NCI-H748 treated with DMSO at 0.1 percent for 48 hours (cell line): ENCODE measurements around the gene HLCS.

Experiments used
- DNase-seq: peaks from one replicate; lab custom pipeline; 2025; lab: John Stamatoyannopoulos, UW

HLCS gene

GRCh38 chr21:36914244-36915013 is 52.0 kb downstream of the HLCS start:
- no peak for DNase-seq

DNA sequence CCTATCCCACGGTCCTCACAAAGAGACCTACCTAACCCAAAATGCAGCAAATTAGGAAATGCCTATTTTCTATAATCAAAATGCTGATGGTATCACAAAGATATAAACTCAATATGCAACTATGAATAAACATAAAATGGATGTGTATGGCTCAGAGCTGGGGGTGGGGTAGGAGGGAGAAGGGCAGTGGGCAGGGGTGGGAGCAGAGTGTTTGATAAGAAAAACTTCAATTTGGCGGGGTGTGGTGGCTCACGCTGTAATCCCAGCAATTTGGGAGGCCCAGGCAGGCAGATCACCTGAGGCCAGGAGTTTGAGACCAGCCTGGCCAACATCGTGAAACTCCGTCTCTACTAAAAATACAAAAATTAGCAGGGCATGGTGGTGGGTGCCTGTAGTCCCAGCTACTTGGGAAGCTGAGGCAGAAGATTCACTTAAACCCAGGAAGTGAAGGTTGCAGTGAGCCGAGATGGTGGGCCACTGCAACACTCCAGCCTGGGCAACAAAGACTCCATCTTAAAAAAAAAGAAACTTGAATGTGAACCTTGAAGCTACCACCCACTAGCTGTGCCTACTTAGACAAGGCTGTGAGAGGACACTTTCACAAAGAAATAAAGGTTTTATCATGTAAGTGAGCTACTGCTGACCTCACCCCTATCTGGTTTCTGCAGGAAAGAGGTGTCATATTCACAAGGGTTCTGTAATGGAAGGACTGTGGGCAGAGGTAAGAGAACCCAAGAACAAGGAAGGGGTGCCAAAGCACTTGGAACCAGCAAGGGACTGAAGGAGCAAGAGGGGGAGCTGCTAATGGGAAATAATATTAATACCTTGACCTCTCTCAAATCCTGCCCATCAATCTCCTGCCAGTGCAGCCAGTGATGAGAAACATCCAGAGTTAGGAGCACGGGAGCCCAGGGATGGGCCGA is 53.0 kb downstream of the HLCS start:
- no peak for DNase-seq

DNA sequence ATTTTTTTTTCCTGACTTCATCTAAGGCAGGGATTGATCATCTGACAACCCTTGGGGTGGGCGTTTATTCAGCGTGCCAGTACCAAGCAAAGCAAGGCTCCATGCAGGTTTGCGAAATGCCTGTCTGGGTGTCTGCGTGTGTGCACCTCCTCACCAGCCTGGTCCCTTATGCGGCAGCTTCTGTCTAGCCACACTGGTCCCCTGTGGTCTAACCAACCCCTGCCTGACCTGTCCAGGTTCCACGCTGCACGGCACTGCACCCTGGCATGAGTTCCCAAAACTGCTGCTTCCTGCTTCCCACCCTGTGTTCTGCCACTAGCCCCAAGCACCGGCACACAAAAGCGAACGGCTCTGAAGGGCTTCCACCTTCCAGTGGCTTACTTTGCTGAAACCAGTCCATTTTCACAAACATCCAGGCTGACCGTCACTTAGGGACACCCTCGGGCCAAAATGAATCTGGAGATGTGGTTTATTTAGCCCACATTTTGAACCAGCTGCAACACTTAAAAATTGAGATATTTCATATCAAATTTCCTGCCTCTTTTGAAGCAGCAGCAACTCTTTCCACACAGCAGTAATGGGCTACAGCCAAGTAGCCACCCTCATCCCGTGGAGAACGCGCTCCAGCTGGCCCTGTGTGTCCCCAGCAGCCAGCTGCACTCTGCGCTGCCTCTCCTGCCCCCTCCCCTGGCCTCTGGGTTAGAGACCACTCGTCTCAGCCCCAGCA is 55.7 kb downstream of the HLCS start:
- DNase-seq = no peak

- no peak for DNase-seq
Measured at GRCh38 chr21:36909901-36910561, 56.4 kb downstream of the HLCS start.

- DNase-seq = no peak
Measured at GRCh38 chr21:36909423-36909822, 57.0 kb downstream of the HLCS start.

DNA sequence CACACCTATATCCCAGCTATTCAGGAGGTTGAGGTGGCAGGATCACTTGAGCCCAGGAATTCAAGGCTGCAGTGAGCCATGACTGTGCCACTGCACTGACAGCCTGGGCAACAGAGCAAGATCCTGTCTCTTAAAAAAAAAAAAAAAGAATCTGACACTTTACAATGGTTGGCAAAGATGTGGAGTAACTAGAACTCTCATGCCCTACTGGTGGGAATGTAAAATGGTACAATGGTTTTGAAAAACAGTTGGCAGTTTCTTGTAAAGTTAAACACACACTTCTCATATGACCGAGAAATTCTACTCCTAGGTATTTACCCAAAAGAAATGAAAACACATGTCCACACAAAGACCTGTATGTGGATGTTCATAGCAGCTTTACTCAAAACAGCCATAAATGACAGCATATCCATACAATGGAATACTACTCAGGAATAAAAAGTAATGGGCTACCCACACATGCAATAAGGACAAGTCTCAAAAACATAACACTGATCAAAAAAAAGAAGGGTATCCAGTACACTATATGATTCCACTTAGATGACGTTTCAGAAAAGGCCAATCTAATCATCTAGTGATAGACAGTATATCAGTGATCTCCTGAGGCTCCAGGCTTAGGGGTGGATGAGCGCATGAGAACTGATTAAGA is 58.1 kb downstream of the HLCS start:
- DNase-seq = no peak

DNA sequence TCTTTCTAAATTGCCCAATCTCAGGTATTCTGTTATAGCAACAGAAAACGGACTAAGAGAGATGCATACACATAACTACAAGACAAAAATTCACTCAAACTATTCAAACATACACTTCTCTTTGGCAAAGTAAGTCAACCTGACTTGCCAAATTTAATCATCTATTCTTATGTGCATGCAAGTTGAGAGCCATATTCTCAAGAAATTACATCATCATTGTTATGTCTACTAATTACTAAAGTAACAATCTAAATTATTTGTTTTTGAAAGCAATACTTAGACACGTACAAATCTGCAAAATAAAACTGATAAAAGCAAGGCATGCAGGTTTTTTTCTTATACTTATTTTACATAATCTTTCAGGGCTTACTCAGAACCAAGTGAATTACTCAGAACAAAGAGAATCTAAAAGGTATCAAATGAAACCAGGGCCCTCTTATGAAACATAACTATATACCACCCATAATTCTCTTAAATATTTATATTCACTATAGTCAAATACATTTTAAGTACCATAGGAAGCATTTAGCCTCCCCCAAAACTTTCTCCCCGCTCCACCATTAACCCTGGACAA is 62.3 kb downstream of the HLCS start:
- DNase-seq = no peak

DNA sequence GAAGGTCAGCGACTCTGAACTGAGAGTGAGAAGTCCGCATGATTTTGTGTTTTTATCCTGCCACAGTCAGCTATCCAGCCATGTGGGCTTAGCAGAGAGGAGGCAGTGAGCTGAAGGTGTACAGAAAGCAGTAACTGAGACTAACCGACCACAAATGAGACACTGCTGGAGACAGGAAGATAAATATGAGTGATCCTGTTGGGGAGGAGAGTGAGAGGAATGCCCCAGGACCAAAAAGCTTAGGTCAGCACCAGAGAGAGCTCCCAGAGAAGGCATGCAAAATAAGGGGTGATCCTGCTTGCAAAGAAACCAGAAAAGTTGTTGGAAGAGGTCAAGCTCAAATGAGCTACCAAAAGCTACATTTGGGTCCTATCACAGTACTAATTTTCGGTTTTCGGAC is 63.7 kb downstream of the HLCS start:
- DNase-seq = no peak

DNA sequence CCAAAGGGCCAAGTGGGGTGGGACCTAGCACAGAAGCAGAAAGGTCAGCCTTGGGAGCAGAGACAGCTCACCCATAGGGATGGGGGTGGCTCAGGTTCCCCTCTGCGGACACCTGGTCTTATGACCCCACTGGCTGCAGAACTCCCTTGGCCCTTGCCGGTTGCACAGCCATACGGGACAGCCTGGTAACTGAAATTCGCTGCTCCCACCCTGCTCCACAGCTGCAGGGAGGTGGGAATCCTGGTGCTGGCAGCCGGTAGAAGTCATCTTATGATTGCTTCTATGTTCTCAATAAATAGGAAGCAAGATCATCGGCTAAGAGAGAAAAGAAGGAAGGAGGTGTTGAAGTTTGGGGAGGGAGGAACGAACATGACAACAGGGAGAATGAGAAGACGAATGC is 64.1 kb downstream of the HLCS start:
- no peak for DNase-seq

DNA sequence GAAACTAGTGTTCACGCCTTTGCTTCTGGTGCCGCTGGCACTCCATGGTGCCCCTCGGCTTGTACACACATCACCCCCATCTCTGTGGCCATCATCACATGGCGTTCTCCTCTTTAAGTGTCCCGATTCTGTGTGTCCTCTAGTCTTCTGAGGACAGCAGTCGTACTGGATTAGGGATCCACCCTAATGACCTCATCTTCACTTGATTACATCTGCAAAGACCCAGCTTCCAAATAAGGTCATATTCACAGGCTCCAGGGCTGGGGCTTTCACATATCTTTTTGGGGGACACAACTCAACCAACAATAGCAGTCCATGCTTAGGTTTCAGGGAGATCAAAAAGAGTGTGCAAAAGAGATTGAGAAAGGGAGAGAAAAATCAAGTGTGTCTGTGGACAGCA is 64.9 kb downstream of the HLCS start:
- no peak for DNase-seq

GRCh38 chr21:36893581-36893980 is 72.9 kb downstream of the HLCS start:
- no peak for DNase-seq

- no peak for DNase-seq
Measured at GRCh38 chr21:36892201-36892600, 74.3 kb downstream of the HLCS start.

GRCh38 chr21:36891692-36892091 is 74.8 kb downstream of the HLCS start:
- DNase-seq = no peak

- DNase-seq = no peak
Measured at GRCh38 chr21:36891121-36891520, 75.3 kb downstream of the HLCS start.

- DNase-seq = no peak
Measured at GRCh38 chr21:36890086-36890485, 76.4 kb downstream of the HLCS start.

DNA sequence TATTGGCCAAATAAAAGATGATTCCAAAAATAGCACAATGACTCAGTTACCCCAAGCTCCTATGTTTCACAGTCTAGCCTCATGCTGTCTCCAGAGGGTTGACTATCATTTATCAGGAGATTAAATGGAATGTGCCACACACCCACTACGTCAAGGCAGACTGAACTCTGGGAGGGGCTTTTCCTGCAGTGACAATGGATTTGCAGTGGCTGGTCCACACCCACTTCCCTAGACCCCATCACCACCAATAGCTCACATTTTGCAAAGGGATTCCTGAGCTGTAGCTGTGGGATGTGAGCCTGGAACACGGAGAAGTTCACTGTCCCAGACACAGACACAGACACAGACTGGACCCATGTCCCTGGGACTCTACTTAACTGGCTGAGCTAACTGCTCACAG is 77.1 kb downstream of the HLCS start:
- no peak for DNase-seq

- no peak for DNase-seq
Measured at GRCh38 chr21:36888466-36888865, 78.0 kb downstream of the HLCS start.

GRCh38 chr21:36887963-36888362 is 78.5 kb downstream of the HLCS start:
- no peak for DNase-seq

DNA sequence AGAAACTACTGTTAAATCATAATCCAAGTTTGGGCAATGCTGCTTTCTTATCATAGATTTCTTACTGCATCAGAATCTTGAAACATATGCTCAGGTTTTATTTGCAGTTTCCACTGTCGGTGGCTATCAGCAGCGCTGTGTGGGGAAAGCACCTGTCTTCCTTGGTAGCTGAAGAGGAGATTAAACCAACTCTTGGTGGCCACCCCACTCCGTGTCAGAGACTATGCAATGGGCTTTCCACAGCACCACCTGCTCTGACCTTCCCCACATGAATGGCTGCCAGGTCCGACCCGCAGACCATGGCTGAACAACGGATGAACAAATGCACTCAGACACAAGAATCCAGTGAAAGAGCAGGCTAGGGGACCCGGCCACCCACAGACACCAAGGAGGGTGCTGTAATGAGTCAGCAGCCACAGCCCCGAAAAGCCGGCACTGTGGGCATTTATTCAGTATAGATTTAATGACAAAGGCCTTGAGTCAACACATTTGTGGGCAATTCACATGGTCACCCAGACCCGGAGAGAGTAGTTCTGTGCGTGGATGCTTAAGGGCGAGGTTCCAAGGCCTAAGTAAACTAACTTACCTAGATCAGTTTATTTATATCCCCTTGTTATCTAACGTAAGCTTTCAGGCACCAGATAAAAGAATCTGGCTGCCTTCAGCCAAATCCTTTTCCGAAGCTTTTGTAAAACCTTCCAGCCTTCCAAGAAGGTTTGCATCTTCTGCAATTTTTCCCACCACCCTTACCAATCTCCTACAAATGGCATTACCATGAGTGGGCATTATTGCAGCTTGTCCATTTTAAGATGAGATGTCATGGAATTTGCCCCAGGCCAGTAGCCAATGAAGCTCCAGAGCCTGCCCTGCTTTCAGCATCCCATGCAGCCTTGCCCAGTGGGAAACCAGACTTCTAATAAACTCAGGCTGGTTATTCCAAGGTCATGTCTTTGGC is 82.7 kb downstream of the HLCS start:
- DNase-seq = no peak

GRCh38 chr21:36882776-36883175 is 83.7 kb downstream of the HLCS start:
- no peak for DNase-seq
